Measurements from ENCODE around the gene IQCK. TPM values are rescaled to one million over a fixed set of nuclear protein-coding genes. Genes with fewer than 3 reads are reported as not detected.

IQCK gene
- total and polyA plus RNA-seq, 2 donors (not counting 3 experiments of a cell fraction or from before 2014, with no cell fraction given): 17.2 to 18.1 TPM

GRCh38 chr16:19722269-19722952 lies 4.3 kb downstream of the IQCK start:
- dilution Hi-C loops (cut with MboI; ENCODE audit: extremely low pct_ligation_motif_present, low sequenced_read_pairs): no loop called here
- no TSS peak for BruUV-seq (replicated peaks)

GRCh38 chr16:19722981-19723380 lies 4.9 kb downstream of the IQCK start:
- Histone ChIP-seq H3K79me2 (ENCODE audit: control insufficient read depth, insufficient read depth, low read length) (peaks cover 5% of the 10 kb centered on the region), H3K4me3 (replicated peaks in 1 of 3; ENCODE audit: insufficient read depth in 1 of 3, low read depth in 1 of 3, low read length in 3 of 3) (no peak overlapping the region), H3K9me3 (replicated peaks; ENCODE audit: control insufficient read depth, insufficient read depth, low read length) (no peaks in the 10 kb centered on the region), H3K9me1 (replicated peaks; ENCODE audit: control insufficient read depth, extremely low read depth, insufficient read depth, low read length) (no peaks in the 10 kb centered on the region), H3K4me2 (ENCODE audit: insufficient read depth, low read length) (no peak overlapping the region), H4K20me1 (replicated peaks; ENCODE audit: control insufficient read depth, extremely low read depth, insufficient read depth, low read length) (no peaks in the 10 kb centered on the region), H3K9ac (replicated peaks; ENCODE audit: extremely low read depth, insufficient read depth, low read length) (no peak overlapping the region), H3K27ac (ENCODE audit: insufficient read depth, low read depth, low read length) (no peak overlapping the region), H3K27me3 (ENCODE audit: control insufficient read depth in 2 of 2, insufficient read depth in 2 of 2, low read length in 2 of 2) (no peaks in the 10 kb centered on the region), H3K4me1 (ENCODE audit: control insufficient read depth, extremely low read depth, insufficient read depth, low read length) (peaks cover 7% of the 10 kb centered on the region), H3K36me3 (ENCODE audit: control insufficient read depth in 2 of 2, extremely low read depth in 1 of 2, insufficient read depth in 2 of 2, low read length in 2 of 2) (no peaks in the 10 kb centered on the region), H2AFZ (ENCODE audit: low read depth, low read length) (no peak overlapping the region)
- intact Hi-C loops (cut with micrococcal nuclease) (no loop called here), dilution Hi-C loops (cut with MboI; ENCODE audit: extremely low pct_ligation_motif_present, low sequenced_read_pairs) (no loop called here)
- POLR2A ChIA-PET: no interaction called here
- no TSS peak for BruUV-seq (replicated peaks)
- TF ChIP-seq JUN (IDR thresholded peaks at IDR 0.05; ENCODE audit: borderline replicate concordance, insufficient read depth, insufficient read length, low read depth): no peak
- TF ChIP-seq MYC (IDR thresholded peaks at IDR 0.05; ENCODE audit: low read depth, low read length): no peak
- no peak for TF ChIP-seq EZH2 (IDR thresholded peaks at IDR 0.05; ENCODE audit: borderline replicate concordance, low read depth, low read length, severe bottlenecking)
- TF ChIP-seq POLR2A (IDR thresholded peaks at IDR 0.05; ENCODE audit: low read depth, low read length): no peak
- no peak for TF ChIP-seq FOS (IDR thresholded peaks at IDR 0.05; ENCODE audit: borderline replicate concordance, insufficient read depth, low read length)
- no peak for TF ChIP-seq GATA2 (IDR thresholded peaks at IDR 0.05; ENCODE audit: insufficient read depth, insufficient read length, low read depth, low read length)
- no peak for TF ChIP-seq POLR2AphosphoS5 (IDR thresholded peaks at IDR 0.05; ENCODE audit: insufficient read depth, low read depth, low read length)
- FAIRE-seq: no peak
- no peak for DNase-seq (ENCODE audit: low read depth, low spot score)
- CTCF ChIA-PET: interaction anchor here (1.7 to 2.2 kb wide), 2 partner anchors 27 to 161 kb away, joined by 3 to 5 read pairs; partner anchors contain the start of gene GPRC5B

More at GRCh38 chr16:19722269-19722952, 4.3 kb downstream of the IQCK start:
- no peaks in the 10 kb centered on the region for H3K9me1 ChIP-seq (replicated peaks; ENCODE audit: control insufficient read depth, extremely low read depth, insufficient read depth, low read length)
- H3K79me2 ChIP-seq (ENCODE audit: control insufficient read depth, insufficient read depth, low read length): peaks cover 10% of the 10 kb centered on the region
- no peaks in the 10 kb centered on the region for H4K20me1 ChIP-seq (replicated peaks; ENCODE audit: control insufficient read depth, extremely low read depth, insufficient read depth, low read length)
- POLR2A ChIA-PET: no interaction called here
- no peaks in the 10 kb centered on the region for H3K36me3 ChIP-seq (ENCODE audit: control insufficient read depth in 2 of 2, extremely low read depth in 1 of 2, insufficient read depth in 2 of 2, low read length in 2 of 2)
- no peak overlapping the region for H3K4me3 ChIP-seq (replicated peaks in 1 of 3; ENCODE audit: insufficient read depth in 1 of 3, low read depth in 1 of 3, low read length in 3 of 3)
- FAIRE-seq: no peak
- H3K27me3 ChIP-seq (ENCODE audit: control insufficient read depth in 2 of 2, insufficient read depth in 2 of 2, low read length in 2 of 2): no peaks in the 10 kb centered on the region
- CTCF ChIA-PET: interaction anchor here (0.5 to 1.7 kb wide), 6 partner anchors 27 to 162 kb away, joined by 3 to 4 read pairs (median 4); partner anchors contain the start of gene GPRC5B
- H3K9ac ChIP-seq (replicated peaks; ENCODE audit: extremely low read depth, insufficient read depth, low read length): no peak overlapping the region
- no peak overlapping the region for H3K27ac ChIP-seq (ENCODE audit: insufficient read depth, low read depth, low read length)
- no peak overlapping the region for H3K4me2 ChIP-seq (ENCODE audit: insufficient read depth, low read length)
- intact Hi-C loops (cut with micrococcal nuclease): no loop called here
- no peak overlapping the region for H2AFZ ChIP-seq (ENCODE audit: low read depth, low read length)
- peak; percentile 32 for DNase-seq (ENCODE audit: low read depth, low spot score)
- no peaks in the 10 kb centered on the region for H3K9me3 ChIP-seq (replicated peaks; ENCODE audit: control insufficient read depth, insufficient read depth, low read length)
- TF ChIP-seq POLR2A (IDR thresholded peaks at IDR 0.05; ENCODE audit: low read depth, low read length) (no peak), MAX (IDR thresholded peaks at IDR 0.05; ENCODE audit: insufficient read depth, insufficient read length) (no peak)
- H3K4me1 ChIP-seq (ENCODE audit: control insufficient read depth, extremely low read depth, insufficient read depth, low read length): peaks cover 7% of the 10 kb centered on the region

Data from endothelial cell of umbilical vein (primary cell).